Measurements from ENCODE around the gene ZMYM2. TPM values are rescaled to one million over a fixed set of nuclear protein-coding genes. Genes with fewer than 3 reads are reported as not detected.

Gene ZMYM2
- total RNA-seq, 6 donors from 2014 or later = 36.8 to 101 (median 59.4) TPM

GRCh38 chr13:19993024-19993423, 34.5 kb downstream of the ZMYM2 start:
- no peak for ATAC-seq (ENCODE audit: low FRiP score in 2 of 2)

GRCh38 chr13:19998960-19999359, 40.4 kb downstream of the ZMYM2 start:
- peaks cover 2 to 53% (median 29%) of the 10 kb centered on the region in 4 donors for H3K36me3 ChIP-seq

More at GRCh38 chr13:19993024-19993423, 34.5 kb downstream of the ZMYM2 start:
- Histone ChIP-seq H3K4me3 (no peak overlapping the region), H3K9me3 (no peaks in the 10 kb centered on the region), H3K27me3 (no peaks in the 10 kb centered on the region), H3K27ac (no peak overlapping the region), H3K36me3 (peaks cover 0 to 47% (median 30%) of the 10 kb centered on the region in 4 donors), H3K4me1 (peaks cover 0 to 15% (median 4%) of the 10 kb centered on the region in 4 donors)
- no peak for DNase-seq
- WGBS, 2 donors = 92 to 93% methylated on average over 4 of the region's 4 CpGs
- TF ChIP-seq CTCF (IDR thresholded peaks at IDR 0.05) (no peak), POLR2AphosphoS5 (IDR thresholded peaks at IDR 0.05) (no peak), POLR2A (IDR thresholded peaks at IDR 0.05) (no peak), EP300 (IDR thresholded peaks at IDR 0.05) (no peak)

GRCh38 chr13:20000062-20000552, 41.6 kb downstream of the ZMYM2 start:
- Histone ChIP-seq H3K27me3 (no peaks in the 10 kb centered on the region), H3K9me3 (no peaks in the 10 kb centered on the region), H3K27ac (no peak overlapping the region), H3K36me3 (peaks cover 5 to 51% (median 23%) of the 10 kb centered on the region in 4 donors), H3K4me3 (no peak overlapping the region), H3K4me1 (peaks cover 0 to 7% (median 2%) of the 10 kb centered on the region in 4 donors)
- ATAC-seq (ENCODE audit: low FRiP score in 2 of 2) (no peak), DNase-seq (no peak)
- 78 to 83% methylated on average over 5 of the region's 5 CpGs for WGBS, 2 donors
- TF ChIP-seq POLR2AphosphoS5 (IDR thresholded peaks at IDR 0.05) (no peak), EP300 (IDR thresholded peaks at IDR 0.05) (no peak), CTCF (IDR thresholded peaks at IDR 0.05) (no peak), POLR2A (IDR thresholded peaks at IDR 0.05) (no peak)

More at GRCh38 chr13:19998960-19999359, 40.4 kb downstream of the ZMYM2 start:
- Histone ChIP-seq H3K9me3 (no peaks in the 10 kb centered on the region), H3K4me1 (peaks cover 0 to 7% (median 2%) of the 10 kb centered on the region in 4 donors), H3K27me3 (no peaks in the 10 kb centered on the region), H3K4me3 (no peak overlapping the region), H3K27ac (no peak overlapping the region)
- ATAC-seq (ENCODE audit: low FRiP score in 2 of 2) (no peak), DNase-seq (no peak)
- TF ChIP-seq POLR2AphosphoS5 (IDR thresholded peaks at IDR 0.05) (no peak), POLR2A (IDR thresholded peaks at IDR 0.05) (no peak), CTCF (IDR thresholded peaks at IDR 0.05) (no peak), EP300 (IDR thresholded peaks at IDR 0.05) (no peak)
- 90 to 93% methylated on average over 3 of the region's 3 CpGs for WGBS, 2 donors

GRCh38 chr13:20001366-20002190, 43.1 kb downstream of the ZMYM2 start:
- Histone ChIP-seq H3K27ac (no peak overlapping the region), H3K36me3 (peaks cover 8 to 53% (median 20%) of the 10 kb centered on the region in 4 donors), H3K9me3 (no peaks in the 10 kb centered on the region), H3K27me3 (no peaks in the 10 kb centered on the region), H3K4me3 (no peak overlapping the region), H3K4me1 (peaks cover 0 to 4% (median 2%) of the 10 kb centered on the region in 4 donors)
- DNase-seq = no peak
- TF ChIP-seq POLR2AphosphoS5 (IDR thresholded peaks at IDR 0.05) = no peak
- TF ChIP-seq EP300 (IDR thresholded peaks at IDR 0.05) = no peak
- TF ChIP-seq CTCF (IDR thresholded peaks at IDR 0.05) = no peak
- no peak for TF ChIP-seq POLR2A (IDR thresholded peaks at IDR 0.05)
- ATAC-seq (ENCODE audit: low FRiP score in 2 of 2) = no peak
- WGBS, 2 donors = 83% methylated on average over 4 of the region's 4 CpGs

Data from upper lobe of left lung (tissue), 6 donors.